Hematopoietic multipotent progenitor cell (in vitro differentiated cells): Measurements from ENCODE around the gene RELN. TPM values are rescaled to one million over a fixed set of nuclear protein-coding genes. Genes with fewer than 3 reads are reported as not detected.

Source experiments
- DNase-seq, 3 donors: peaks; one replicate each; pipeline ENCODE4 v3.0.0-alpha.2; 2011 to 2015; ENCODE audit warnings: low read depth in 2 of 3, low spot score in 2 of 3
- total RNA-seq: library from RNA; depleted of rRNA; stranded (reverse); fragments of >200 nt; gene quantifications from one replicate; pipeline ENCODE4 v1.2.3, GENCODE V29; 2012

RELN gene
- total RNA-seq, 1 donor = not detected

GRCh38 chr7:103991406-103991805 lies 1.9 kb upstream of the RELN start:
- no peak for DNase-seq

GRCh38 chr7:103990991-103991390 lies 1.5 kb upstream of the RELN start:
- no peak for DNase-seq

GRCh38 chr7:103989785-103990767 lies 618 bp upstream of the RELN start:
- DNase-seq = peak in 2 of 3 donors; percentile 19 to 21

GRCh38 chr7:103988468-103989199 lies 824 bp downstream of the RELN start:
- DNase-seq = peak in 1 of 3 donors; percentile 2

- DNase-seq = no peak
These were observed 2.0 kb downstream of the RELN start for GRCh38 chr7:103987451-103987850.

GRCh38 chr7:103985565-103986126 lies 3.8 kb downstream of the RELN start:
- DNase-seq = no peak

GRCh38 chr7:103984050-103984449 lies 5.4 kb downstream of the RELN start:
- DNase-seq = no peak

- DNase-seq = no peak
These were observed 6.1 kb downstream of the RELN start for GRCh38 chr7:103983201-103983977.

- DNase-seq = no peak
These were observed 8.4 kb downstream of the RELN start for GRCh38 chr7:103981003-103981423.

GRCh38 chr7:103972779-103973434 lies 16.6 kb downstream of the RELN start:
- DNase-seq = no peak

GRCh38 chr7:103967401-103967800 lies 22.1 kb downstream of the RELN start:
- no peak for DNase-seq

GRCh38 chr7:103966593-103967277 lies 22.7 kb downstream of the RELN start:
- DNase-seq = no peak

GRCh38 chr7:103964269-103964668 lies 25.2 kb downstream of the RELN start:
- no peak for DNase-seq

- DNase-seq = no peak
These were observed 27.4 kb downstream of the RELN start for GRCh38 chr7:103962070-103962469.

GRCh38 chr7:103958284-103958818 lies 31.1 kb downstream of the RELN start:
- DNase-seq = no peak

- DNase-seq = no peak
These were observed 33.5 kb downstream of the RELN start for GRCh38 chr7:103955985-103956384.

GRCh38 chr7:103952408-103952807 lies 37.0 kb downstream of the RELN start:
- DNase-seq = no peak

- DNase-seq = no peak
These were observed 38.1 kb downstream of the RELN start for GRCh38 chr7:103951311-103951710.

- DNase-seq = no peak
These were observed 40.1 kb downstream of the RELN start for GRCh38 chr7:103949374-103949773.
